Fibroblast of lung (primary cell): ENCODE measurements around the gene ARHGAP45. TPM values are rescaled to one million over a fixed set of nuclear protein-coding genes. Genes with fewer than 3 reads are reported as not detected.

ENCODE experiments used
- DNase-seq, 2 donors: peaks; one replicate each; pipeline versions ENCODE4 v3.0.0 to v3.0.0-alpha.2; 2010; ENCODE audit warnings: low read depth in 2 of 2
- H2AFZ ChIP-seq: 2 replicates; pipeline ENCODE4 v1.5.1; 2012; ENCODE audit warnings: low read length, control low read depth, inconsistent platforms
- H3K27ac ChIP-seq: 2 replicates; pipeline ENCODE4 v1.5.1; 2011; ENCODE audit warnings: low read length, control low read depth; ENCODE audit not compliant: insufficient read depth
- H3K27me3 ChIP-seq: 2 replicates; pipeline ENCODE4 v1.5.1; 2011; ENCODE audit warnings: mild to moderate bottlenecking, low read length; ENCODE audit not compliant: control insufficient read depth, insufficient read depth
- H3K36me3 ChIP-seq: 2 replicates; pipeline ENCODE4 v1.5.1; 2011; ENCODE audit warnings: low read length; ENCODE audit not compliant: control insufficient read depth, insufficient read depth
- H3K4me1 ChIP-seq: 2 replicates; pipeline ENCODE4 v1.5.1; 2011; ENCODE audit warnings: low read length; ENCODE audit not compliant: control insufficient read depth, insufficient read depth; ENCODE audit errors: extremely low read depth
- H3K4me2 ChIP-seq: 2 replicates; pipeline ENCODE4 v1.5.1; 2011; ENCODE audit warnings: low read length, control low read depth; ENCODE audit not compliant: insufficient read depth; ENCODE audit errors: extremely low read depth
- H3K4me3 ChIP-seq, 4 experiments: fragments of 200-600 bp in 1 of 4; sonication (generic) in 1 of 4; replicated peaks in 1 of 4; 2 replicates each; pipeline ENCODE4 v1.5.1; 2011 to 2016; ENCODE audit warnings: low read length in 4 of 4, low read depth in 3 of 4, mild to moderate bottlenecking in 3 of 4, control low read depth in 2 of 4, inconsistent platforms in 1 of 4, mixed read lengths in 1 of 4; ENCODE audit not compliant: insufficient read depth in 1 of 4; ENCODE audit errors: control extremely low read depth in 1 of 4
- H3K79me2 ChIP-seq: 2 replicates; pipeline ENCODE4 v1.5.1; 2012; ENCODE audit warnings: mild to moderate bottlenecking, low read length, inconsistent platforms; ENCODE audit not compliant: control insufficient read depth, insufficient read depth
- H3K9ac ChIP-seq: 2 replicates; pipeline ENCODE4 v1.5.1; 2011; ENCODE audit warnings: mild to moderate bottlenecking, low read length, control low read depth; ENCODE audit not compliant: insufficient read depth
- H3K9me3 ChIP-seq: 2 replicates; pipeline ENCODE4 v1.5.1; 2012; ENCODE audit warnings: low read depth, low read length; ENCODE audit not compliant: control insufficient read depth, insufficient read depth
- H4K20me1 ChIP-seq: 2 replicates; pipeline ENCODE4 v1.5.1; 2011; ENCODE audit warnings: low read length; ENCODE audit not compliant: control insufficient read depth, insufficient read depth; ENCODE audit errors: extremely low read depth
- CTCF ChIP-seq, 2 donors: IDR thresholded peaks in 1 of 2; conservative IDR thresholded peaks in 1 of 2; 1 replicate in 1 of 2; 2 replicates in 1 of 2; pipeline ENCODE4 v1.5.1; 2011 to 2012; ENCODE audit warnings: low read length in 2 of 2, control low read depth in 1 of 2, inconsistent platforms in 1 of 2, low read depth in 1 of 2, mild to moderate bottlenecking in 1 of 2
- EZH2 ChIP-seq: IDR thresholded peaks from 2 replicates; pipeline ENCODE4 v1.5.1; 2012; ENCODE audit warnings: low read length, control low read depth, mild to moderate bottlenecking; ENCODE audit errors: missing control alignments
- polyA plus RNA-seq, 2 donors: library from polyadenylated mRNA; depleted of rRNA in 1 of 2; stranded (reverse) in 1 of 2; unstranded in 1 of 2; fragments of >200 nt; gene quantifications; 2 replicates each; pipeline ENCODE4 v1.2.1, GENCODE V29; 2011 to 2012; ENCODE audit warnings: missing spikeins in 1 of 2
- total RNA-seq: library from RNA; depleted of rRNA; stranded (reverse); fragments of >200 nt; gene quantifications from 2 replicates; pipeline ENCODE4 v1.2.1, GENCODE V29; 2014

Gene ARHGAP45
- total and polyA plus RNA-seq, 2 donors (not counting 1 experiment from before 2014, with no cell fraction given): 0.42 to 1.8 TPM

- Histone ChIP-seq H2AFZ (no peak overlapping the region), H4K20me1 (no peaks in the 10 kb centered on the region)
- TF ChIP-seq EZH2: no peak
- no peak for TF ChIP-seq CTCF (conservative IDR thresholded peaks at IDR 0.05 in 1 of 2, IDR thresholded peaks at IDR 0.05 in 1 of 2; ENCODE audit: low read depth in 1 of 2, low read length in 2 of 2)
These were observed 14.5 kb upstream of the ARHGAP45 start for GRCh38 chr19:1052349-1052975.

GRCh38 chr19:1053176-1054101 is 13.5 kb upstream of the ARHGAP45 start:
- H3K27ac ChIP-seq: no peak overlapping the region
- H4K20me1 ChIP-seq: no peaks in the 10 kb centered on the region
- H3K27me3 ChIP-seq: no peaks in the 10 kb centered on the region
- TF ChIP-seq EZH2 (no peak), CTCF (conservative IDR thresholded peaks at IDR 0.05 in 1 of 2, IDR thresholded peaks at IDR 0.05 in 1 of 2; ENCODE audit: low read depth in 1 of 2, low read length in 2 of 2) (no peak)
- no peaks in the 10 kb centered on the region for H3K36me3 ChIP-seq
- no peak overlapping the region for H3K4me2 ChIP-seq
- H3K9ac ChIP-seq: no peak overlapping the region
- no peaks in the 10 kb centered on the region for H3K4me1 ChIP-seq
- no peak overlapping the region for H3K4me3 ChIP-seq
- H3K9me3 ChIP-seq: peaks cover 5% of the 10 kb centered on the region
- H3K79me2 ChIP-seq: no peaks in the 10 kb centered on the region
- no peak overlapping the region for H2AFZ ChIP-seq
- no peak for DNase-seq

More at GRCh38 chr19:1052349-1052975, 14.5 kb upstream of the ARHGAP45 start:
- Histone ChIP-seq H3K4me3 (no peak overlapping the region), H3K36me3 (no peaks in the 10 kb centered on the region), H3K27me3 (no peaks in the 10 kb centered on the region), H3K79me2 (no peaks in the 10 kb centered on the region), H3K4me1 (no peaks in the 10 kb centered on the region), H3K4me2 (no peak overlapping the region), H3K9ac (no peak overlapping the region), H3K27ac (no peak overlapping the region), H3K9me3 (peaks cover 5% of the 10 kb centered on the region)
- no peak for DNase-seq
